C4-2B (cell line): Measurements from ENCODE around the gene SPNS2.
A peak's percentile ranks its signal among the peaks of the same experiment; 100 is the strongest.

ENCODE experiments used
- H3K27ac ChIP-seq: fragments of 450-650 bp; 2 replicates; pipeline ENCODE4 v1.5.1; 2017
- ZFX ChIP-seq: fragments of 450-650 bp; IDR thresholded peaks from 2 replicates; pipeline ENCODE4 v1.6.1; 2017
- TF ChIP-seq, protein P1 (sequence below): fragments of 450-650 bp; conservative IDR thresholded peaks from 2 replicates; pipeline ENCODE4 v1.5.1; 2017; ENCODE audit warnings: mild to moderate bottlenecking

SPNS2 gene

DNA sequence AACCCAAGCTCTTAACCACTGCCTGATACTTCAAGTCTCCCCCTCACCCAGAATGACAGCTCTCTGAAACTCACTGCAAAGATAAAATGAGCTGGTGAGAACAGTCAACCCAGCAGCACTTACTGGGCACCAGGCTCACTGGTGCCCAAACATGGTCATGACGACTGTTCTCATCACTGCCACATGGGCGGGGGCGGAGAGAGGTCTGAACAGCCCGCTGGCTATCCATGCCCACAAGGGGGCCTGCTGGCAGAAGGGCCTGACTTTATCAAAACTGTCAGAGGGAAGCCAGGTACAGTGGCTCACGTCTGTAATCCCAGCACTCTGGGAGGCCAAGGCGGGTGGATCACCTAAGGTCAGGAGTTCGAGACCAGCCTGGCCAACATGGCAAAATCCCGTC is 52.5 kb downstream of the SPNS2 start:
- no peak overlapping the region for H3K27ac ChIP-seq
- TF ChIP-seq, protein P1, sequence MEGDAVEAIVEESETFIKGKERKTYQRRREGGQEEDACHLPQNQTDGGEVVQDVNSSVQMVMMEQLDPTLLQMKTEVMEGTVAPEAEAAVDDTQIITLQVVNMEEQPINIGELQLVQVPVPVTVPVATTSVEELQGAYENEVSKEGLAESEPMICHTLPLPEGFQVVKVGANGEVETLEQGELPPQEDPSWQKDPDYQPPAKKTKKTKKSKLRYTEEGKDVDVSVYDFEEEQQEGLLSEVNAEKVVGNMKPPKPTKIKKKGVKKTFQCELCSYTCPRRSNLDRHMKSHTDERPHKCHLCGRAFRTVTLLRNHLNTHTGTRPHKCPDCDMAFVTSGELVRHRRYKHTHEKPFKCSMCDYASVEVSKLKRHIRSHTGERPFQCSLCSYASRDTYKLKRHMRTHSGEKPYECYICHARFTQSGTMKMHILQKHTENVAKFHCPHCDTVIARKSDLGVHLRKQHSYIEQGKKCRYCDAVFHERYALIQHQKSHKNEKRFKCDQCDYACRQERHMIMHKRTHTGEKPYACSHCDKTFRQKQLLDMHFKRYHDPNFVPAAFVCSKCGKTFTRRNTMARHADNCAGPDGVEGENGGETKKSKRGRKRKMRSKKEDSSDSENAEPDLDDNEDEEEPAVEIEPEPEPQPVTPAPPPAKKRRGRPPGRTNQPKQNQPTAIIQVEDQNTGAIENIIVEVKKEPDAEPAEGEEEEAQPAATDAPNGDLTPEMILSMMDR, result no peak
- no peak for TF ChIP-seq ZFX

DNA sequence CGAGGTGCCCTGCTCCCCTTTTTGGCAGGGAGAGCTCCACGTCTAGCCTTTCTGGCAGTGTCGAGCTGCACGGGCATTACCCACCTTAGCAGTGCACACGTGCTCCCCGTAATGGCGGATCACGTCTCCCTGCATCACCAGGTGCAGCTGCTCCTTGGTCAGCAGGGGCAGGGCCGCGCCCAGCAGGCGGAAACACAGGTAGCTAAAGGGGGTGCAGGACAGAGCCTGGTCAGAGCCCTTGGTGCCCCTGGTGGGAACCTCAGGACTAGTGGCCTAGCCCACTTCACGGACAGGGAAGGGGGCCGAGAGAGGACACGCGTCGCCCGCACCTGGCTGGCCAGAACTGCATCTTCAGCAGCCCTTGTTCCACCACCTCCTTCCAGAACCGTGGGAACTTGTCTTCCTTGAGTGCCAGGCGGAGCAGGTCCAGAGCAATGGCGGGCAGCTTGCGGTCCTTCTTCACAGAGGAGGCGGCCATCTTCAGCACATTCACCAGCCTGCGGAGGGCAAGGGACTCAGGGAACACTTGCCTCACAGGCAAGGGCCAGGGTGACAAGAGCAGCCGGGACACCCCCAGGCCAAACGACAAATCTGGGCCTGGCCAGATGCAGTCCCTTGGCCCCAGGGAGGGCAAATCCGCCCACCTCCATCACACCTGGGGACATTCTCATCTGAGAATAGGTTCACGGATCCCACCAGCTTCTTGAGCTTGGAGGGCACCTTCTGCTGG is 53.3 kb downstream of the SPNS2 start:
- TF ChIP-seq, protein P1, result no peak
- no peak for TF ChIP-seq ZFX
- no peak overlapping the region for H3K27ac ChIP-seq

GRCh38 chr17:4553669-4554068 is 55.0 kb downstream of the SPNS2 start:
- peak overlapping the region; percentile 87 for H3K27ac ChIP-seq
- TF ChIP-seq ZFX, result no peak
- TF ChIP-seq, protein P1, result no peak

DNA sequence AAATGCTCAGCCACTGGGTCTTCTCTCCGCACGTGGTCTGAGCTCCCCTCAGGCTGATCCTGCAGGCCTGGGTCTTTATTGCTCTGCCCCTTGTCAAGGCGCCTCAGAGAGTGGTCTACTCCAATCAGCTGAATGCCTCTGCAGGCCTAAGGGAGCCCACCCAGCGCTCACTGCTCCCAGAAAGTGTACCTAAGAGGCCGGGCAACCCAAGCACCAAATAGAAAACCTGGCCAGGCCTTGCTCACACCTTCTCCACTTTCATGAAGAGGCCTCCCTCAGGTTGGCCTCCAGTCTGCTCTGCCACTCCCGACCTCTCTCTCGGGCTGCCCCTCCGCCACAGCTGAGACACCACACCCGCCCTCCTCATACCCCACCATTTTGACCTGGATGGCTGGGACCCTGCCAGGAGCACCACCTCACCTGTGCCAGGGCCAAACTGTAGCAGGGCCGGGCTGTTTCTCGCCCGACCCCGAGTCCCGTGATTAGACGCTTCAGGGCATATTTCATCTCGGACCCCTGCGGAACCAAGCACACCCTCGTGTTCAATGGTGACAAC is 55.8 kb downstream of the SPNS2 start:
- TF ChIP-seq, protein P1, result no peak
- no peak; the same call in 1 of the 2 replicates for TF ChIP-seq ZFX
- peak overlapping the region; percentile 87 for H3K27ac ChIP-seq

DNA sequence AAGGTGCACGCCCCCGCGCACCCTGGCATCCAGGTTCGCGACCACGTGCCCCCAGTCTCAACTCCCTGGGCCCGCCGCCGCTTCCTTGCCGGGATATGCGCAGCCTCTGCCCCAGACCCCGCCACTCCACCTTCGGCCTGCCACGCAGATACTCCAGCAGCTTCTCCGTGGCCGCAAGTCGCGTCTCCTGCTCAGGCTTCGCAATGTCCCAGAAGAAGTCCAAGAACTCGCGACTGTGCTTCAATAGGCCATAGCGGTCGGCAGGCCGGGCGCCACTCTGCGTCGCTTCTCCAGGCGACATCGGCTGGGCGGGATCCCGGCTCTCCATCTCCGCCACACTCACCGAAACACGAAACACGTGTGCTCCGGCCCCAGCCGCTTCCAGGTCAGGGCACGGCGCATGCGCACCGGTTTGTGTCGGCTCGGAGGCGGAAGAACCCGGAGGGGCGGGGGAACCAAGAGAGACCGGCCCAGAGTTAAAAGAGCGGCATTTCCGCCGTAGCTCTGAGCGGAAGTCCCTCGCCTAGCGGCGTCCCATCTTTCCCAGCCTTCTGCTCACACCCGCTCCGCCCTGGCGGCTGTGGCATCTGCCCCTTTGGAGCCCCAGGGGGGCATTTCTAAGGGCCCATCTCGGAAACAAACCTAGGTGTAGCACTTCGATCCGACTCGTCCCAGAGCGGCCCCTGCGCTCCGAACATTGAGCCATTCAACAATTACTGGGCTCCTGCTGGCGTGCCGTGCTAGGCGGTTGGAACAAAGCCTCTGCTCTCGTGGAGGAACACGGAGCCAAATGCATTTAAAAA is 56.5 kb downstream of the SPNS2 start, which contains the start of gene MYBBP1A:
Gene MYBBP1A, minus strand, starts transcription at position 388 of the 803 bp plus-strand sequence. Its CDS starts 60 bp downstream, at position 328.
- peak; percentile 44; the same call in 1 of the 2 replicates for TF ChIP-seq ZFX
- TF ChIP-seq, protein P1, result no peak; the same call in 1 of the 2 replicates
- H3K27ac ChIP-seq, result peak within 1 kb of the TSS; percentile 87

DNA sequence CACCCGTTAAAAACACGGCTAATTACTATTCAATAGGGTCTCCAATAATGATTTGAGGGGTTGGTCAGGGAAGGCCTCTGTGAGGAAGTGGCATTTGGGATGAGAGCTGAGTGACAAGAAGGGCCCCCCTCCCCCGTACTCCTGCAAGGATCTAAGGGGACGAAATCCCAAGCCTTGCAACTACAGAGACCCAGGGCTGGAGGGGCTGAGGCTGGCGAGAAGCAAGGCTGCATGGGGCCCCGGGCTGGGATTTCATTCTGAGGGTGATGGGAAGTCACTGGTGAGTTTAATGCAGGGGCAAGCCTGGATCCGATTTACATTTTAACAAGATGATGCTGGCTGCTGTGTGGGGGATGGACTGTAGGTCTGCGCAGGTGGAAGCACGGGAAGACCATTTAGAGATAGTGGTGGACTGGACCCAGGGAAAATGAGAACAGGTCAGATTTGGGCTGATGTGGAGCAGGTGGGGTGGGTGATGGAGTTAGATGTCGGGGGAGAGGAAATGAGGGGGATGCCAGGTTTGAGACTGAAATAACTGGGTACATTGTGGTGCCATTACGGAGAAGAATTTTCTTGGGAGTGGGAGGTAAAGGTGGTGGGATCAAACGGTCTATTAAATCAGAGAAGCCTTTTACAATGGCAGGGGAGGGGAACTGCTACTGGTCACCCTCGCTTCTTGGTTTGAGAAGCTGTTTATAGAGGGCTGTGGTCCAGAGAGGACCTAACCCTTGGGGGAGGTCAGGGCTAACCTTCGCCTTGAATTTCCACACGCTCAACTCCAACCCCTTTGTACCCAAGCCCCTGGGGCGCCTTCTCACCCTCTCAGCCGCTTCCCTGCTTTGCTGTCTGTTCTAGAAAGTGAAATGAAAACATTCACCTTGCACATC is 57.4 kb downstream of the SPNS2 start:
- TF ChIP-seq, protein P1, result no peak
- no peak for TF ChIP-seq ZFX
- H3K27ac ChIP-seq, result peak overlapping the region; percentile 87
